Dendritic cell treated with granulocyte-macrophage colony-stimulating factor and Interleukin-4, amounts not matched to agents 40 ng/mL and 50 ng/mL, for 4 days (primary cell): ENCODE data around the gene CCDC178.
"Not testable (repeated sequence)": the region's sequence is repeated elsewhere in the genome, so short reads cannot be mapped to it uniquely, and the experiment has no call there.

Source experiments
- H3K27ac Mint-ChIP-seq: one replicate; pipeline ENCODE4 v1.8.0; 2022; ENCODE audit warnings: mild to moderate bottlenecking, mixed read lengths
- H3K27me3 Mint-ChIP-seq: one replicate; pipeline ENCODE4 v1.8.0; 2022; ENCODE audit warnings: mild to moderate bottlenecking, mixed read lengths
- H3K36me3 Mint-ChIP-seq: one replicate; pipeline ENCODE4 v1.8.0; 2022; ENCODE audit warnings: low read depth, mixed read lengths
- H3K4me1 Mint-ChIP-seq: one replicate; pipeline ENCODE4 v1.8.0; 2022; ENCODE audit warnings: low read depth, mixed read lengths
- H3K4me3 Mint-ChIP-seq: one replicate; pipeline ENCODE4 v1.8.0; 2022; ENCODE audit warnings: mild to moderate bottlenecking, moderate library complexity, mixed read lengths
- H3K9me3 Mint-ChIP-seq: one replicate; pipeline ENCODE4 v1.8.0; 2022; ENCODE audit warnings: mixed read lengths
- intact Hi-C: fragments of 100-400 bp; cut with micrococcal nuclease; formaldehyde crosslinking; loops from one replicate; pipeline ENCODE4 v1.15.0; 2022

CCDC178 gene

GRCh38 chr18:33424266-33424946 lies 16.1 kb downstream of the CCDC178 start:
- intact Hi-C loops = no loop called here
- H3K9me3 Mint-ChIP-seq = no peaks in the 10 kb centered on the region
- H3K4me1 Mint-ChIP-seq = no peaks in the 10 kb centered on the region
- no peak overlapping the region for H3K27ac Mint-ChIP-seq
- no peaks in the 10 kb centered on the region for H3K36me3 Mint-ChIP-seq
- H3K27me3 Mint-ChIP-seq = no peaks in the 10 kb centered on the region
- no peak overlapping the region for H3K4me3 Mint-ChIP-seq

- H3K4me3 Mint-ChIP-seq = no peak overlapping the region
- no peaks in the 10 kb centered on the region for H3K4me1 Mint-ChIP-seq
- intact Hi-C loops = no loop called here
- H3K27ac Mint-ChIP-seq = no peak overlapping the region
- H3K9me3 Mint-ChIP-seq = no peaks in the 10 kb centered on the region
- H3K36me3 Mint-ChIP-seq = no peaks in the 10 kb centered on the region
- no peaks in the 10 kb centered on the region for H3K27me3 Mint-ChIP-seq
These were observed 19.3 kb downstream of the CCDC178 start for GRCh38 chr18:33421225-33421624.

GRCh38 chr18:33404244-33404873 lies 36.2 kb downstream of the CCDC178 start:
- Mint-ChIP-seq H3K27me3 (no peaks in the 10 kb centered on the region), H3K36me3 (no peaks in the 10 kb centered on the region), H3K27ac (no peak overlapping the region), H3K4me1 (no peaks in the 10 kb centered on the region), H3K4me3 (no peak overlapping the region), H3K9me3 (no peaks in the 10 kb centered on the region)
- intact Hi-C loops = no loop called here

- H3K27ac Mint-ChIP-seq, intact Hi-C loops, H3K9me3 Mint-ChIP-seq, H3K27me3 Mint-ChIP-seq, H3K4me1 Mint-ChIP-seq, H3K36me3 Mint-ChIP-seq, H3K4me3 Mint-ChIP-seq: not testable (repeated sequence)
These were observed 41.6 kb downstream of the CCDC178 start for GRCh38 chr18:33398939-33399338.

GRCh38 chr18:33375829-33376228 lies 64.7 kb downstream of the CCDC178 start:
- Mint-ChIP-seq H3K27me3 (no peaks in the 10 kb centered on the region), H3K4me3 (no peak overlapping the region), H3K36me3 (no peaks in the 10 kb centered on the region), H3K9me3 (no peaks in the 10 kb centered on the region), H3K4me1 (no peaks in the 10 kb centered on the region), H3K27ac (no peak overlapping the region)
- intact Hi-C loops = no loop called here

GRCh38 chr18:33372442-33372841 lies 68.1 kb downstream of the CCDC178 start:
- H3K27ac Mint-ChIP-seq = no peak overlapping the region
- H3K4me3 Mint-ChIP-seq = no peak overlapping the region
- H3K4me1 Mint-ChIP-seq = no peaks in the 10 kb centered on the region
- no peaks in the 10 kb centered on the region for H3K27me3 Mint-ChIP-seq
- no peaks in the 10 kb centered on the region for H3K9me3 Mint-ChIP-seq
- intact Hi-C loops = no loop called here
- no peaks in the 10 kb centered on the region for H3K36me3 Mint-ChIP-seq

- Mint-ChIP-seq H3K36me3 (no peaks in the 10 kb centered on the region), H3K9me3 (no peaks in the 10 kb centered on the region), H3K4me1 (no peaks in the 10 kb centered on the region), H3K4me3 (no peak overlapping the region), H3K27ac (no peak overlapping the region), H3K27me3 (no peaks in the 10 kb centered on the region)
- intact Hi-C loops = no loop called here
These were observed 70.6 kb downstream of the CCDC178 start for GRCh38 chr18:33369711-33370449.

- H3K36me3 Mint-ChIP-seq = no peaks in the 10 kb centered on the region
- intact Hi-C loops = no loop called here
- no peak overlapping the region for H3K4me3 Mint-ChIP-seq
- no peaks in the 10 kb centered on the region for H3K4me1 Mint-ChIP-seq
- no peaks in the 10 kb centered on the region for H3K27me3 Mint-ChIP-seq
- H3K27ac Mint-ChIP-seq = no peak overlapping the region
- H3K9me3 Mint-ChIP-seq = peaks cover 19% of the 10 kb centered on the region
These were observed 83.8 kb downstream of the CCDC178 start for GRCh38 chr18:33356735-33357134.

GRCh38 chr18:33355756-33356155 lies 84.8 kb downstream of the CCDC178 start:
- intact Hi-C loops = no loop called here
- Mint-ChIP-seq H3K9me3 (peaks cover 19% of the 10 kb centered on the region), H3K4me3 (no peak overlapping the region), H3K36me3 (no peaks in the 10 kb centered on the region), H3K27me3 (no peaks in the 10 kb centered on the region), H3K27ac (no peak overlapping the region), H3K4me1 (no peaks in the 10 kb centered on the region)

GRCh38 chr18:33355263-33355662 lies 85.3 kb downstream of the CCDC178 start:
- Mint-ChIP-seq H3K27me3 (no peaks in the 10 kb centered on the region), H3K9me3 (peaks cover 19% of the 10 kb centered on the region), H3K27ac (no peak overlapping the region), H3K4me1 (no peaks in the 10 kb centered on the region), H3K4me3 (no peak overlapping the region), H3K36me3 (no peaks in the 10 kb centered on the region)
- intact Hi-C loops = no loop called here

- Mint-ChIP-seq H3K36me3 (no peaks in the 10 kb centered on the region), H3K9me3 (peaks cover 13% of the 10 kb centered on the region), H3K27me3 (no peaks in the 10 kb centered on the region), H3K27ac (no peak overlapping the region), H3K4me3 (no peak overlapping the region), H3K4me1 (no peaks in the 10 kb centered on the region)
- intact Hi-C loops = no loop called here
These were observed 90.3 kb downstream of the CCDC178 start for GRCh38 chr18:33350256-33350655.

- H3K36me3 Mint-ChIP-seq, intact Hi-C loops, H3K27ac Mint-ChIP-seq, H3K4me1 Mint-ChIP-seq, H3K27me3 Mint-ChIP-seq, H3K4me3 Mint-ChIP-seq: not testable (repeated sequence)
- peaks cover 57% of the 10 kb centered on the region for H3K9me3 Mint-ChIP-seq
These were observed 100.8 kb downstream of the CCDC178 start for GRCh38 chr18:33339733-33340132.

GRCh38 chr18:33334781-33335180 lies 105.7 kb downstream of the CCDC178 start:
- no peaks in the 10 kb centered on the region for H3K27me3 Mint-ChIP-seq
- no peak overlapping the region for H3K27ac Mint-ChIP-seq
- H3K36me3 Mint-ChIP-seq = no peaks in the 10 kb centered on the region
- no peaks in the 10 kb centered on the region for H3K4me1 Mint-ChIP-seq
- intact Hi-C loops = no loop called here
- peaks cover 34% of the 10 kb centered on the region for H3K9me3 Mint-ChIP-seq
- no peak overlapping the region for H3K4me3 Mint-ChIP-seq

GRCh38 chr18:33330711-33331110 lies 109.8 kb downstream of the CCDC178 start:
- H3K4me3 Mint-ChIP-seq = no peak overlapping the region
- intact Hi-C loops = no loop called here
- H3K4me1 Mint-ChIP-seq = no peaks in the 10 kb centered on the region
- H3K27ac Mint-ChIP-seq = no peak overlapping the region
- H3K36me3 Mint-ChIP-seq = no peaks in the 10 kb centered on the region
- no peaks in the 10 kb centered on the region for H3K27me3 Mint-ChIP-seq
- H3K9me3 Mint-ChIP-seq = peaks cover 8% of the 10 kb centered on the region
